GM12878 (cell line): ENCODE data around the gene SF3B5. TPM values are rescaled to one million over a fixed set of nuclear protein-coding genes. Genes with fewer than 3 reads are reported as not detected.
A peak's percentile ranks its signal among the peaks of the same experiment; 100 is the strongest.

Experiments
- ATF2 ChIP-seq: IDR thresholded peaks from 2 replicates; pipeline ENCODE4 v1.6.1; 2012; ENCODE audit warnings: low read length, inconsistent platforms
- CHD1 ChIP-seq: IDR thresholded peaks from 2 replicates; pipeline ENCODE4 v1.6.1; 2012; ENCODE audit warnings: low read depth, low read length, improper control_type of control experiment
- CHD4 ChIP-seq: fragments of 200-600 bp; sonication (generic); IDR thresholded peaks from 2 replicates; pipeline ENCODE4 v1.6.1; 2016; ENCODE audit warnings: mild to moderate bottlenecking
- DPF2 ChIP-seq: fragments of 450-650 bp; IDR thresholded peaks from 2 replicates; pipeline ENCODE4 v1.6.1; 2017; ENCODE audit warnings: mild to moderate bottlenecking
- EED ChIP-seq: sonication (generic); IDR thresholded peaks from 2 replicates; pipeline ENCODE4 v1.6.1; 2016; ENCODE audit warnings: antibody characterized with exemption, low read depth
- IKZF2 ChIP-seq, 2 experiments: fragments of 450-650 bp; IDR thresholded peaks; 2 replicates each; pipeline ENCODE4 v1.6.1; 2017; ENCODE audit warnings: mild to moderate bottlenecking in 2 of 2, moderate library complexity in 2 of 2
- IRF5 ChIP-seq: fragments of 450-650 bp; IDR thresholded peaks from 2 replicates; pipeline ENCODE4 v1.6.1; 2017; ENCODE audit warnings: borderline replicate concordance
- LARP7 ChIP-seq: fragments of 450-650 bp; IDR thresholded peaks from 2 replicates; pipeline ENCODE4 v1.6.1; 2017; ENCODE audit warnings: mild to moderate bottlenecking
- MAX ChIP-seq: IDR thresholded peaks from 2 replicates; pipeline ENCODE4 v1.6.1; 2012; ENCODE audit warnings: low read depth, low read length, improper control_type of control experiment
- PML ChIP-seq: IDR thresholded peaks from 2 replicates; pipeline ENCODE4 v1.6.1; 2012; ENCODE audit warnings: low read length, inconsistent platforms
- REST ChIP-seq: IDR thresholded peaks from 2 replicates; pipeline ENCODE4 v1.6.1; 2012; ENCODE audit warnings: mild to moderate bottlenecking, low read depth, low read length
- RUNX3 ChIP-seq: IDR thresholded peaks from 2 replicates; pipeline ENCODE4 v1.6.1; 2012; ENCODE audit warnings: low read length, inconsistent platforms
- SKIL ChIP-seq: fragments of 450-650 bp; IDR thresholded peaks from 2 replicates; pipeline ENCODE4 v1.6.1; 2017; ENCODE audit warnings: mild to moderate bottlenecking, low read depth, inconsistent platforms; ENCODE audit not compliant: poor library complexity, severe bottlenecking
- SMAD5 ChIP-seq: IDR thresholded peaks from 2 replicates; pipeline ENCODE4 v1.6.1; 2016; ENCODE audit warnings: antibody characterized with exemption, low read depth
- SPI1 ChIP-seq: IDR thresholded peaks from 2 replicates; pipeline ENCODE4 v1.6.1; 2011; ENCODE audit warnings: low read depth, mild to moderate bottlenecking, low read length, moderate library complexity, borderline replicate concordance; ENCODE audit not compliant: insufficient read depth
- TAF1 ChIP-seq: IDR thresholded peaks from 2 replicates; pipeline ENCODE4 v1.6.1; 2011; ENCODE audit warnings: mild to moderate bottlenecking, low read depth, low read length, borderline replicate concordance
- TCF12 ChIP-seq: IDR thresholded peaks from 2 replicates; pipeline ENCODE4 v1.6.1; 2011; ENCODE audit warnings: low read depth, mild to moderate bottlenecking, low read length
- WRNIP1 ChIP-seq: IDR thresholded peaks from 2 replicates; pipeline ENCODE4 v1.6.1; 2011; ENCODE audit warnings: low read depth, low read length, improper control_type of control experiment, borderline replicate concordance
- ZBTB33 ChIP-seq: fragments of 450-650 bp; IDR thresholded peaks from 2 replicates; pipeline ENCODE4 v1.6.1; 2017; ENCODE audit warnings: mild to moderate bottlenecking
- ZNF384 ChIP-seq: IDR thresholded peaks from 2 replicates; pipeline ENCODE4 v1.6.1; 2012; ENCODE audit warnings: low read depth, mild to moderate bottlenecking, low read length, improper control_type of control experiment, borderline replicate concordance
- polyA plus RNA-seq, 11 experiments: library from polyadenylated mRNA; depleted of rRNA in 4 of 11; unstranded in 6 of 11; stranded (reverse) in 5 of 11; fragments of >200 nt; fragmentation: Nextera tagmentation in 4 of 11; fragmentation: Illumina TruSeq in 1 of 11; extraction: Ambion mirVana in 4 of 11; extraction: Trizol in 1 of 11; gene quantifications; 1 replicate in 1 of 11; 2 replicates in 10 of 11; pipeline versions ENCODE4 v1.2.1 to v1.2.3, GENCODE V29; 2011 to 2016; ENCODE audit warnings: inconsistent platforms in 2 of 11, missing spikeins in 2 of 11, low read depth in 1 of 11
- total RNA-seq, 4 experiments: library from RNA; depleted of rRNA in 3 of 4; stranded (reverse); fragments of >200 nt in 3 of 4; fragmentation: Illumina TruSeq in 1 of 4; extraction: Trizol in 1 of 4; gene quantifications; 2 replicates each; pipeline versions ENCODE4 v1.2.1 to v1.2.3, GENCODE V29; 2013 to 2021

SF3B5 gene
- total and polyA plus RNA-seq, 10 of the 15 experiments (the other 5 are each of a cell fraction or from before 2014, with no cell fraction given): 220 to 864 (median 341) TPM

- TF ChIP-seq ATF2: no peak; the same call in 1 of the 2 replicates
- peak; percentile 67 for TF ChIP-seq DPF2
- peak; percentile 20; the same call in 1 of the 2 replicates for TF ChIP-seq RUNX3
- peak; percentile 69; the same call in 1 of the 2 replicates for TF ChIP-seq ZNF384
- TF ChIP-seq PML: peak; percentile 29; the same call in 1 of the 2 replicates
- no peak for TF ChIP-seq CHD1
- no peak for TF ChIP-seq MAX
- TF ChIP-seq REST: no peak
- no peak for TF ChIP-seq LARP7
- TF ChIP-seq TCF12: no peak
- TF ChIP-seq WRNIP1: no peak
- TF ChIP-seq SPI1: peak; percentile 28; the same call in 1 of the 2 replicates
- TF ChIP-seq SKIL: peak; percentile 42
- no peak for TF ChIP-seq SMAD5
- TF ChIP-seq TAF1: peak; percentile 43; the same call in 1 of the 2 replicates
- peak; percentile 84 for TF ChIP-seq EED
- TF ChIP-seq IKZF2 (IDR thresholded peaks at IDR 0.05): peak; percentile 78 to 85
- no peak for TF ChIP-seq ZBTB33
- no peak for TF ChIP-seq IRF5
- no peak for TF ChIP-seq CHD4
Measured at GRCh38 chr6:144066741-144067484, 28.5 kb downstream of the SF3B5 start (continued).
